ENCODE results near the gene TACR1.
"Not testable (repeated sequence)": the region's sequence is repeated elsewhere in the genome, so short reads cannot be mapped to it uniquely, and the experiment has no call there.

The TACR1 gene

GRCh38 chr2:75199428-75200011 is at the start of gene TACR1:
Gene TACR1, minus strand, starts transcription at chr2:75199520. Its CDS starts 586 bp downstream, at chr2:75198934.
- DNase-seq (ENCODE audit: low read depth in 2 of 2, low spot score in 1 of 2): no peak

- DNase-seq (ENCODE audit: low read depth in 2 of 2, low spot score in 1 of 2): not testable (repeated sequence)
Measured at GRCh38 chr2:75248581-75248980, 49.3 kb upstream of the TACR1 start.

- DNase-seq (ENCODE audit: low read depth in 2 of 2, low spot score in 1 of 2): no peak
Measured at GRCh38 chr2:75246441-75247167, 47.3 kb upstream of the TACR1 start.

- DNase-seq (ENCODE audit: low read depth in 2 of 2, low spot score in 1 of 2): no peak
Measured at GRCh38 chr2:75243219-75243618, 43.9 kb upstream of the TACR1 start.

- DNase-seq (ENCODE audit: low read depth in 2 of 2, low spot score in 1 of 2): no peak
Measured at GRCh38 chr2:75241696-75242095, 42.4 kb upstream of the TACR1 start.

GRCh38 chr2:75238670-75239330 is 39.5 kb upstream of the TACR1 start:
- no peak for DNase-seq (ENCODE audit: low read depth in 2 of 2, low spot score in 1 of 2)

- no peak for DNase-seq (ENCODE audit: low read depth in 2 of 2, low spot score in 1 of 2)
Measured at GRCh38 chr2:75237296-75237695, 38.0 kb upstream of the TACR1 start.

- DNase-seq (ENCODE audit: low read depth in 2 of 2, low spot score in 1 of 2): no peak
Measured at GRCh38 chr2:75233965-75234364, 34.6 kb upstream of the TACR1 start.

GRCh38 chr2:75226617-75227016 is 27.3 kb upstream of the TACR1 start:
- DNase-seq (ENCODE audit: low read depth in 2 of 2, low spot score in 1 of 2): no peak

GRCh38 chr2:75226099-75226498 is 26.8 kb upstream of the TACR1 start:
- DNase-seq (ENCODE audit: low read depth in 2 of 2, low spot score in 1 of 2): no peak

- DNase-seq (ENCODE audit: low read depth in 2 of 2, low spot score in 1 of 2): no peak
Measured at GRCh38 chr2:75224636-75225094, 25.3 kb upstream of the TACR1 start.

- no peak for DNase-seq (ENCODE audit: low read depth in 2 of 2, low spot score in 1 of 2)
Measured at GRCh38 chr2:75222527-75222926, 23.2 kb upstream of the TACR1 start.

- no peak for DNase-seq (ENCODE audit: low read depth in 2 of 2, low spot score in 1 of 2)
Measured at GRCh38 chr2:75221862-75222261, 22.5 kb upstream of the TACR1 start.

- DNase-seq (ENCODE audit: low read depth in 2 of 2, low spot score in 1 of 2): not testable (repeated sequence)
Measured at GRCh38 chr2:75219213-75219612, 19.9 kb upstream of the TACR1 start.

GRCh38 chr2:75211266-75211770 is 12.0 kb upstream of the TACR1 start:
- no peak for DNase-seq (ENCODE audit: low read depth in 2 of 2, low spot score in 1 of 2)

- no peak for DNase-seq (ENCODE audit: low read depth in 2 of 2, low spot score in 1 of 2)
Measured at GRCh38 chr2:75210409-75210808, 11.1 kb upstream of the TACR1 start.

GRCh38 chr2:75208738-75209137 is 9.4 kb upstream of the TACR1 start:
- DNase-seq (ENCODE audit: low read depth in 2 of 2, low spot score in 1 of 2): no peak

- no peak for DNase-seq (ENCODE audit: low read depth in 2 of 2, low spot score in 1 of 2)
Measured at GRCh38 chr2:75204833-75205232, 5.5 kb upstream of the TACR1 start.

- DNase-seq (ENCODE audit: low read depth in 2 of 2, low spot score in 1 of 2): no peak
Measured at GRCh38 chr2:75202359-75202758, 3.0 kb upstream of the TACR1 start.

GRCh38 chr2:75200140-75201096 is 1.1 kb upstream of the TACR1 start:
- no peak for DNase-seq (ENCODE audit: low read depth in 2 of 2, low spot score in 1 of 2)

All from stimulated activated CD8-positive, alpha-beta memory T cell treated with anti-CD3 and anti-CD28 coated beads, Interleukin-4, amount 100 ng/mL, for 1 hour (primary cell).